CD4-positive, alpha-beta T cell treated with Interleukin-10 for 1 hour (primary cell): Measurements from ENCODE around the gene KDM4B.
A peak's percentile ranks its signal among the peaks of the same experiment; 100 is the strongest.
"Not testable (repeated sequence)": the region's sequence is repeated elsewhere in the genome, so short reads cannot be mapped to it uniquely, and the experiment has no call there.

Source experiments
- DNase-seq: peaks from one replicate; pipeline ENCODE4 v3.0.0-alpha.2; 2020

KDM4B gene

GRCh38 chr19:4968462-4969291 lies at the start of gene KDM4B:
KDM4B (plus strand) TSS chr19:4969113; CDS start chr19:5032891, 63,778 bp downstream.
- peak; percentile 100 for DNase-seq

DNA sequence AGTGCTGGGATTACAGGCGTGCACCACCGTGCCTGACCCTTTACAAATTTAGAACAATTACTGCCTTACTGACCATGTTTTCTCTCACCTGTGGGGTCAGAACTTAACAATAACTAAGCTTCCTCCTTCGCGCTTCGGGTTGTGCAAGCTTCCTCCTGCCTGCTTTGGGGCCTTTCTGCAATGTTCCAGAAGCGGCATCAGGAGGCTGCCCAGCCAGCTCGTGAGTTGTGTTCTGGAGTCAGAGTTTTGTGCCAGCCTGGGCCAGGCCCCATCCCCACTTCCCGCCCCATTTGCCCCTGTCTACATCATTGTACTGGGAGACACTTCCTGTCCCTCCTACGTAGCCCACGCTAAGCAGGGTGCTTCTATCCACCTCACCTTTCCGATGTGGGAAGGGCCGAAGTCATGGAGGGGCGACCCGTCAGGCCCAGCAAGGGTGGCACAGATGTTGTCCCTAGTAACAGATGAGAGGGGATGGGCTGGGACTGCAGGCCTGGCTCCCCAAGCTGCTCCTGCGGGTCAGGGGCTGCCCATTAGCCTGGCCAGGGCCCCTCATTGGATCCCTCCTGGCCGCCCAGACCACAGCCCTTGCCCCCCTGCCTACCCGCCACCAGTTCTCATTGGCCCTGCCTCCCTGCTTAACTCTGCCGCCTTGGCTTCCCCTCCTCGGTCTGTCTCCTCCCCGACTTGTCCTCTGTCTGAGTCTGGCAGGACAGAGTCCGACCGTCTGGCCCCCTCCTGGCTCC lies 46.2 kb upstream of the KDM4B start:
- no peak for DNase-seq

DNA sequence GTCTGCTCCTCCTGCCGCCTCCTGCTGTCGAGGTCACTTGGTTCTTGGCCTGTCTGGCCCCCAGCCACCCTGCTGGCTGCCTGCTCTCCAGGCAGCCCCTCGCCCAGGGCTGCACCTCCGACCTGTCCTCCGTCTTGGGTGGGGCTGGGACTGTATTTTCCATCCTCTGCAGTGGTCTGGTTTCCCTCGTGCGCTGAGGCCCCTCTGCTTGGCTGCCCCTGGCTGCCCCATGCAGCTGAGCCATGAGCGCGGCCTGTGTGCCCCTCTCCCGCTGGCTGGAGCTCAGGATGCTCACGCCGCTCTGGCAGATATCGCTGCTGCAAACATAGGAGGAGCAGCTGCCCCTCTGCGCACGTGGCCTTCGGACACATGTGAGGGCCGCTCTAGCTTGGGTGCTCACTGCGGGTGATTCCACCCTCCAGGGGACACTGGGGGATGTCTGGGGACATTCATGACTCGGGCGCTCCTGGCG lies 45.6 kb upstream of the KDM4B start:
- no peak for DNase-seq

DNA sequence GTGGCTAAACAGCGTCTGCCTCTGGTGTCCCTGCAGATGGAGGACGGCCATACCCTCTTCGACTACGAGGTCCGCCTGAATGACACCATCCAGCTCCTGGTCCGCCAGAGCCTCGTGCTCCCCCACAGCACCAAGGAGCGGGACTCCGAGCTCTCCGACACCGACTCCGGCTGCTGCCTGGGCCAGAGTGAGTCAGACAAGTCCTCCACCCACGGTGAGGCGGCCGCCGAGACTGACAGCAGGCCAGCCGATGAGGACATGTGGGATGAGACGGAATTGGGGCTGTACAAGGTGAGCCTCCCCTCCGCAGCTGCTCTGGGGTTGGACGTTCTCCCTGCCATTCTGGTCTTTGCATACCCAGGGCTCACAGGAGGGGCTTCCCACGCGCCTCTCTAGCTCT lies 39.7 kb upstream of the KDM4B start:
- no peak for DNase-seq

DNA sequence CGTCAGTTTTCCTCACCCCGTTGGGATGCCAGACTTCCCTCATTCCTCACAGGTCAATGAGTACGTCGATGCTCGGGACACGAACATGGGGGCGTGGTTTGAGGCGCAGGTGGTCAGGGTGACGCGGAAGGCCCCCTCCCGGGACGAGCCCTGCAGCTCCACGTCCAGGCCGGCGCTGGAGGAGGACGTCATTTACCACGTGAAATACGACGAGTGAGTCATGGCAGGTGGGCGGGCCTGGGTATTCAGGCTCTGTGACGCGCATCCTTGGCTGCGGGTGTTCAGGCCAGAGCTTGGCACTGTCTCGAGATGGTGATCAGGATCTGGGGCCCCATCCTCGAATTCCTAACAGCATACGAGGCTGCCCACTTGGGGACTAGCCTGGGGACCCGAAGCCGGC lies 38.2 kb upstream of the KDM4B start:
- no peak for DNase-seq

GRCh38 chr19:4932711-4933110 lies 36.2 kb upstream of the KDM4B start:
- DNase-seq: no peak

- DNase-seq: no peak
These were observed 35.4 kb upstream of the KDM4B start for GRCh38 chr19:4933528-4933927.

GRCh38 chr19:4935444-4935843 lies 33.5 kb upstream of the KDM4B start:
- DNase-seq: no peak

DNA sequence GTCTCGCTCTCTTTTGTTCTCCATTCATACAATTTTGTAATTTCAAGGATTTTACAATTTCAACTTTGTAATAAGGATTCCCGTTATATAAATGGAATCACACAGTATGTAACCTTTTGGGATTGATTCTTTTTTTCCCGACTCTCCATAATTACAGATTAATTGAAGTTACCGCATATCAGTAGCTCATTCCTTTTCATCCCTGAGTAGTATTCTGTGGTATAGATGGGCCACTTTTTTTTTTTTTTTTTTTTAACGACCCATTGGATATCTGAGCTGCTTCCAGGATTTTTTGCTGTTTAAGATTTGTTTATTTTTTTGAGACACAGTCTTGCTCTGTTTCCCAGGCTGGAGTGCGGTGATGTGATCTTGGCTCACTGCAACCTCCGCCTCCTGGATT lies 31.9 kb upstream of the KDM4B start:
- DNase-seq: no peak

GRCh38 chr19:4938461-4938860 lies 30.5 kb upstream of the KDM4B start:
- DNase-seq: not testable (repeated sequence)

GRCh38 chr19:4939466-4939865 lies 29.4 kb upstream of the KDM4B start:
- DNase-seq: no peak

DNA sequence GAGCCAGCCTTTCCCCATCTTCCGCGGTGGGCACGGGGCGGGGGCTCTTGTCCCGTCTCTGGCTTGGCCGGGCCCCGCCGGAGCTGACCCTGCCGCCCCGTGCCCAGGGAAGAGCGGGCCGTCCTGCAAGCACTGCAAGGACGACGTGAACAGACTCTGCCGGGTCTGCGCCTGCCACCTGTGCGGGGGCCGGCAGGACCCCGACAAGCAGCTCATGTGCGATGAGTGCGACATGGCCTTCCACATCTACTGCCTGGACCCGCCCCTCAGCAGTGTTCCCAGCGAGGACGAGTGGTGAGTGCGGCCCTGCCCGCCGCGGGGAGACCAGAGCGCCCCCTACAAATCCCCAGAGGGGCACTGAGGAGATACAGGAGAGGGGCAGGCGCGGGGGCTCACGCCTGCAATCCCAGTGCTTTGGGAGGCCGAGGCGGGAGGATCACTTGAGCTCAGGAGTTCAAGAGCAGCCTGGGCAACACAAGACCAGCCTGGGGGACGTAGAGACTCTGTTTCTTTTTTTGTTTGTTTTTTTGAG lies 27.2 kb upstream of the KDM4B start:
- not testable (repeated sequence) for DNase-seq

DNA sequence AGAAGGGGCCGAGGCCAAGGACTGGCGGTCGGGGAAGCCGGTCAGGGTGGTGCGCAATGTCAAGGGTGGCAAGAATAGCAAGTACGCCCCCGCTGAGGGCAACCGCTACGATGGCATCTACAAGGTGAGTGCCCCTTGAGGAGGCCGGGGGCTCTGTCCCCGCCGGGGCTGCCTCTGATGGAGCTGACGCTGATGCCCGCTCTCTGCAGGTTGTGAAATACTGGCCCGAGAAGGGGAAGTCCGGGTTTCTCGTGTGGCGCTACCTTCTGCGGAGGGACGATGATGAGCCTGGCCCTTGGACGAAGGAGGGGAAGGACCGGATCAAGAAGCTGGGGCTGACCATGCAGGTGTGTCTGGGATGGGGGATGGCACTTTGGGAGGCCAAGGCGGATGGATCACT lies 18.3 kb upstream of the KDM4B start:
- DNase-seq: not testable (repeated sequence)

GRCh38 chr19:4951656-4952055 lies 17.3 kb upstream of the KDM4B start:
- no peak for DNase-seq

DNA sequence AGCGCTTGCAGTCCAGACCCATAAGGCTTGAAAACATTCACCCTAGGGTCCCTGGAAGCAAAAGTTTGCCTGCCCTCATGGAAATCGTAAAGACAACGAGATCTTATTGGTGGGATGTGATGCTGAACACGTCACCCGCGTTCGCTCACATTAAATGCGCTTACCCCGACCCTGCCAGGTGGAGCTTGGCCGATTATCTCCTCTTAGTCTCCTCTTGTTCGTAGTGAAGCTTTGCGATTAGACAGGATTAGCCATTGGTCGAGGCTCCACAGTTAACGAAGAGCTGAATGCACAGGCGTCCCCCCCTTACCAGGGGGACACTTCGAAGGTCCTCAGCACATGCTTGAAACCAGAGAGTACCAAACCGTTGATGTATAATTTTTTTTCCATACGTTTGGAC lies 16.0 kb upstream of the KDM4B start:
- no peak for DNase-seq

- DNase-seq: not testable (repeated sequence)
These were observed 14.4 kb upstream of the KDM4B start for GRCh38 chr19:4954320-4955149.

DNA sequence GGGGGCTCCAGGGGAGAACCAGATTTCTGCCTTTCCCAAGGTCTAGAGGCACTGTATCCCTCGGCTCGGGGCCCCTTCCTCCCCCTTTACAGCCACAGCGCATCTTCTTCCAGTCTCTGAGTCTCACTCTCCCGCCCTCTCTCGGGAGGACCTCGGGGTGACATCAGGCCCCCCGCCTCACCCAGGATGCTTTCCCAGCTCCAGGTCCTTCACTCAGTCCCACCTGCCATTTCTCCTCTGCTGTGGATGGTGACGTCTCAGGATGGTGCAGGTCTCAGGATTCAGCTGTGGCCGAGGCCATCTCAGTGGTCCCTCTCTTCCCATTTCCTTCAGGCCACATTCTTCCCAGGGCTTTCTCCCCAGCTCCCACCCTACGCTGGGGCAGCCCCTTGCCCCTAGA lies 13.6 kb upstream of the KDM4B start:
- no peak for DNase-seq

DNA sequence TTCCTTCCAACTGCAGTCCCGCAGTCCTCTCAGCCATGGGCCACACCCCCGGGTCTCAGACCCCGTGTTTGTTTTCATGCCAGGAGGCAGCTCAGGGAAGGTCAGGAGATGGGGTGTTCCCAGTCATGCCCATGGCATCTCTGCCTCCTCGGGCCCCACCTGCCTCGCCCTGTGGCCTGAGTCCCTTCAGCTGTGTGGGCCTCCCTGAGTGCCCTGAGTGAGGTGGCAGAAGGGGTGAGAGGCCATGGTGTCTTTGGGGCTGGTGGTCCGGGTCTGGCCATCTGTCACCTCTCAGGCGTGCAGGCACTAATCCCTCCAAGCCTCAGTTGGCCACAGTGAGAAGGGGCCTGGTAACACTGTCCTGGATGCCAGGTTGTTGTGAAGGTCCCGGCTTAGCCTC lies 10.9 kb upstream of the KDM4B start:
- DNase-seq: no peak

- DNase-seq: no peak
These were observed 6.8 kb upstream of the KDM4B start for GRCh38 chr19:4962085-4962619.

GRCh38 chr19:4965061-4965460 lies 3.9 kb upstream of the KDM4B start:
- no peak for DNase-seq

GRCh38 chr19:4966591-4966990 lies 2.3 kb upstream of the KDM4B start:
- DNase-seq: no peak

DNA sequence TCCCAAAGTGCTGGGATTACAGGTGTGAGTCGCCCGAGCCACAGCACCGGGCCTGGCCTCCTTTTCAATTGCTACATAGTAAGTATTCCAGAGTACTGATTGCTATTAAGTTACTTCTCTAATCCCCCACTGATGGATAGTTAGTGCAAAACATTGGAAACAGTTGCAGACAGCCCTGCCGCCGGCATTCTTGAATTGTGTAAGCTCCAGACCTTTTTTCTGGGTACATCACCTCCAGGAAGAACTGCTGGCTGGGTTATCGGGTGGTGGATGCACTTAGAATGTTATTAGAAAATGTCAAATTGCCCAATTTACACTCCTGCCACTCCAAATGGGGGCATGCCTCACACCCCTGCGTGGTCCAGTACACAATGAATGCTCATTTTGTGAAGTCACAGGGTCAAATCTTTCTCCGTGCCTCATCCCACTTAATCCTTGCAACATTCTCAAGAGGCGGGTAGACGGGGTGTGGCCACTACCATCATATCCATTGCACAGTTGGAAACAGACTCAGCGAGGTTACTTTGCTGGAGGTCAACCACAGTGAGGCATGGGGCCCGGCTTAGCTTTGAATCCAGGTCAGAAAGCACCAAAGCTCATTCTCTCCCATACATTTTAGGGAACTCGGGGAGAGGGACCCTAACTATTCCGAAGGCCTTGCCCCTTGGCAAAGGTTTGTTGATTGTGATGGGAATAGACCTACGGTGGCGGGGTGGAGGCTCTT lies 1.0 kb upstream of the KDM4B start:
- no peak for DNase-seq
